Endothelial cell of umbilical vein (primary cell): ENCODE data around the gene HEATR1. TPM values are rescaled to one million over a fixed set of nuclear protein-coding genes. Genes with fewer than 3 reads are reported as not detected.

Source experiments
- BruUV-seq: library from RNA; stranded (reverse); fragments of 400-500 nt; replicated peaks from 2 replicates; lab custom pipeline; 2021; lab: Mats Ljungman, UMichigan
- CTCF ChIA-PET: fragments of 300-600, 350-600 bp; sonication (Branson Sonifier 250); formaldehyde crosslinking; loops from one replicate; lab custom pipeline; 2021; ENCODE audit warnings: antibody characterized with exemption, inconsistent platforms; lab: Charles Lee
- POLR2A ChIA-PET: fragments of 300-600, 350-600 bp; sonication (Branson Sonifier 250); formaldehyde crosslinking; loops from one replicate; lab custom pipeline; 2021; ENCODE audit warnings: antibody characterized with exemption, inconsistent platforms; lab: Charles Lee
- DNase-seq: peaks from one replicate; pipeline ENCODE4 v3.0.0-alpha.2; 2011; ENCODE audit warnings: low read depth, low spot score
- FAIRE-seq: peaks from 2 replicates; lab custom pipeline; 2011; peaks lifted over from hg19 to GRCh38; lab: Jason Lieb, UNC
- H2AFZ ChIP-seq: 2 replicates; pipeline ENCODE4 v1.6.0; 2012; ENCODE audit warnings: low read depth, low read length, control low read depth, inconsistent platforms
- H3K27ac ChIP-seq: 2 replicates; pipeline ENCODE4 v1.5.1; 2011; ENCODE audit warnings: low read depth, mild to moderate bottlenecking, control low read depth, low read length, moderate library complexity; ENCODE audit not compliant: insufficient read depth
- H3K27me3 ChIP-seq, 2 experiments: 2 replicates each; pipeline versions ENCODE4 v1.6.0 to v1.6.1; 2011; ENCODE audit warnings: low read length in 2 of 2, mixed read lengths in 1 of 2; ENCODE audit not compliant: control insufficient read depth in 2 of 2, insufficient read depth in 2 of 2
- H3K36me3 ChIP-seq, 2 experiments: 2 replicates in 1 of 2; 3 replicates in 1 of 2; pipeline ENCODE4 v1.5.1; 2011; ENCODE audit warnings: low read length in 2 of 2, mild to moderate bottlenecking in 1 of 2, moderate library complexity in 1 of 2; ENCODE audit not compliant: control insufficient read depth in 2 of 2, insufficient read depth in 2 of 2; ENCODE audit errors: extremely low read depth in 1 of 2
- H3K4me1 ChIP-seq: 3 replicates; pipeline ENCODE4 v1.5.1; 2011; ENCODE audit warnings: mild to moderate bottlenecking, low read length; ENCODE audit not compliant: control insufficient read depth, insufficient read depth; ENCODE audit errors: extremely low read depth
- H3K4me2 ChIP-seq: 2 replicates; pipeline ENCODE4 v1.6.1; 2011; ENCODE audit warnings: low read length, control low read depth, mixed read lengths; ENCODE audit not compliant: insufficient read depth
- H3K4me3 ChIP-seq, 3 experiments: fragments of 200-600 bp in 1 of 3; sonication (generic), shearing (Covaris generic) in 1 of 3; replicated peaks in 1 of 3; 2 replicates each; pipeline ENCODE4 v1.5.1; 2011 to 2016; ENCODE audit warnings: control low read depth in 3 of 3, low read length in 3 of 3, mild to moderate bottlenecking in 2 of 3, inconsistent platforms in 1 of 3, low read depth in 1 of 3, moderate library complexity in 1 of 3; ENCODE audit not compliant: insufficient read depth in 1 of 3
- H3K79me2 ChIP-seq: 2 replicates; pipeline ENCODE4 v1.6.0; 2012; ENCODE audit warnings: low read length, inconsistent platforms; ENCODE audit not compliant: control insufficient read depth, insufficient read depth
- H3K9ac ChIP-seq: replicated peaks from 2 replicates; pipeline ENCODE3; 2011; ENCODE audit warnings: low read length, control low read depth; ENCODE audit not compliant: insufficient read depth; ENCODE audit errors: extremely low read depth
- H3K9me1 ChIP-seq: replicated peaks from 3 replicates; pipeline ENCODE4 v1.6.0; 2011; ENCODE audit warnings: mild to moderate bottlenecking, low read length; ENCODE audit not compliant: control insufficient read depth, insufficient read depth; ENCODE audit errors: extremely low read depth
- H3K9me3 ChIP-seq: replicated peaks from 2 replicates; pipeline ENCODE4 v1.5.1; 2012; ENCODE audit warnings: low read length, inconsistent platforms; ENCODE audit not compliant: control insufficient read depth, insufficient read depth
- H4K20me1 ChIP-seq: replicated peaks from 2 replicates; pipeline ENCODE3; 2011; ENCODE audit warnings: mild to moderate bottlenecking, low read length; ENCODE audit not compliant: control insufficient read depth, insufficient read depth; ENCODE audit errors: extremely low read depth
- EZH2 ChIP-seq: IDR thresholded peaks from 2 replicates; pipeline ENCODE4 v1.6.1; 2012; ENCODE audit warnings: borderline replicate concordance, low read depth, mild to moderate bottlenecking, moderate library complexity, low read length, inconsistent platforms; ENCODE audit not compliant: severe bottlenecking
- FOS ChIP-seq: IDR thresholded peaks from 2 replicates; pipeline ENCODE4 v1.6.1; 2011; ENCODE audit warnings: mild to moderate bottlenecking, low read length, moderate library complexity, borderline replicate concordance; ENCODE audit not compliant: insufficient read depth
- GATA2 ChIP-seq: IDR thresholded peaks from 2 replicates; pipeline ENCODE4 v1.7.0; 2011; ENCODE audit warnings: low read depth, mild to moderate bottlenecking, moderate library complexity, mixed read lengths, low read length; ENCODE audit not compliant: insufficient read length, insufficient read depth
- JUN ChIP-seq: IDR thresholded peaks from 2 replicates; pipeline ENCODE4 v1.6.1; 2011; ENCODE audit warnings: borderline replicate concordance, low read depth; ENCODE audit not compliant: insufficient read length, insufficient read depth
- MAX ChIP-seq: IDR thresholded peaks from 2 replicates; pipeline ENCODE4 v1.6.1; 2011; ENCODE audit not compliant: insufficient read depth, insufficient read length
- MYC ChIP-seq: IDR thresholded peaks from one replicate; pipeline ENCODE4 v1.6.1; 2011; ENCODE audit warnings: mild to moderate bottlenecking, low read depth, low read length
- POLR2A ChIP-seq: IDR thresholded peaks from 2 replicates; pipeline ENCODE4 v1.6.1; 2012; ENCODE audit warnings: low read depth, mild to moderate bottlenecking, control low read depth, low read length
- POLR2AphosphoS5 ChIP-seq: IDR thresholded peaks from 2 replicates; pipeline ENCODE4 v1.6.1; 2012; ENCODE audit warnings: low read depth, mild to moderate bottlenecking, control low read depth, low read length, moderate library complexity; ENCODE audit not compliant: insufficient read depth
- dilution Hi-C: fragments of 300-500 bp; cut with MboI; formaldehyde crosslinking; loops from one replicate; pipeline ENCODE4 v1.15.0; 2019; ENCODE audit warnings: low sequenced_read_pairs; ENCODE audit not compliant: extremely low pct_ligation_motif_present
- intact Hi-C: fragments of 100-400 bp; cut with micrococcal nuclease; formaldehyde crosslinking; loops from one replicate; pipeline ENCODE4 v1.10.0; 2022
- polyA plus RNA-seq, 4 experiments: library from polyadenylated mRNA; depleted of rRNA in 3 of 4; stranded (reverse) in 3 of 4; unstranded in 1 of 4; fragments of >200 nt; gene quantifications; 2 replicates each; pipeline versions ENCODE4 v1.2.1 to v1.2.3, GENCODE V29; 2011 to 2012; ENCODE audit warnings: missing spikeins in 1 of 4
- total RNA-seq: library from RNA; stranded (reverse); gene quantifications from 2 replicates; pipeline ENCODE4 v1.2.3, GENCODE V29; 2021
- TF ChIP-seq, protein P1 (sequence below), 2 donors: IDR thresholded peaks; 1 replicate in 1 of 2; 2 replicates in 1 of 2; pipeline ENCODE4 v1.5.1; 2011; ENCODE audit warnings: low read length in 2 of 2, mild to moderate bottlenecking in 2 of 2, moderate library complexity in 2 of 2, control low read depth in 1 of 2, inconsistent platforms in 1 of 2, low read depth in 1 of 2; ENCODE audit not compliant: insufficient read depth in 1 of 2; ENCODE audit errors: extremely low read depth in 1 of 2

Gene HEATR1
- total and polyA plus RNA-seq, 2 donors (not counting 3 experiments of a cell fraction or from before 2014, with no cell fraction given), result 8.4 to 62.0 TPM

- H3K27ac ChIP-seq, result no peak overlapping the region
- ChIA-PET CTCF (interaction anchor here (0.6 to 1.2 kb wide), 2 partner anchors 11 to 426 kb away, joined by 3 to 5 read pairs; no protein-coding TSS in a partner anchor), POLR2A (no interaction called here)
- H2AFZ ChIP-seq, result no peak overlapping the region
- BruUV-seq, result no TSS peak
- no peak overlapping the region for H3K4me2 ChIP-seq
- no peak overlapping the region for H3K4me3 ChIP-seq
- no peak overlapping the region for H3K9ac ChIP-seq
- dilution Hi-C loops, result no loop called here
- peaks cover 14% of the 10 kb centered on the region for H3K4me1 ChIP-seq
- DNase-seq (no peak), FAIRE-seq (no peak)
- no peaks in the 10 kb centered on the region for H3K9me1 ChIP-seq
- no peaks in the 10 kb centered on the region for H3K36me3 ChIP-seq
- TF ChIP-seq, protein P1, sequence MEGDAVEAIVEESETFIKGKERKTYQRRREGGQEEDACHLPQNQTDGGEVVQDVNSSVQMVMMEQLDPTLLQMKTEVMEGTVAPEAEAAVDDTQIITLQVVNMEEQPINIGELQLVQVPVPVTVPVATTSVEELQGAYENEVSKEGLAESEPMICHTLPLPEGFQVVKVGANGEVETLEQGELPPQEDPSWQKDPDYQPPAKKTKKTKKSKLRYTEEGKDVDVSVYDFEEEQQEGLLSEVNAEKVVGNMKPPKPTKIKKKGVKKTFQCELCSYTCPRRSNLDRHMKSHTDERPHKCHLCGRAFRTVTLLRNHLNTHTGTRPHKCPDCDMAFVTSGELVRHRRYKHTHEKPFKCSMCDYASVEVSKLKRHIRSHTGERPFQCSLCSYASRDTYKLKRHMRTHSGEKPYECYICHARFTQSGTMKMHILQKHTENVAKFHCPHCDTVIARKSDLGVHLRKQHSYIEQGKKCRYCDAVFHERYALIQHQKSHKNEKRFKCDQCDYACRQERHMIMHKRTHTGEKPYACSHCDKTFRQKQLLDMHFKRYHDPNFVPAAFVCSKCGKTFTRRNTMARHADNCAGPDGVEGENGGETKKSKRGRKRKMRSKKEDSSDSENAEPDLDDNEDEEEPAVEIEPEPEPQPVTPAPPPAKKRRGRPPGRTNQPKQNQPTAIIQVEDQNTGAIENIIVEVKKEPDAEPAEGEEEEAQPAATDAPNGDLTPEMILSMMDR (IDR thresholded peaks at IDR 0.05; ENCODE audit: extremely low read depth in 1 of 2, insufficient read depth in 1 of 2, low read depth in 1 of 2, low read length in 2 of 2), result no peak
- TF ChIP-seq JUN, result no peak
- no peak for TF ChIP-seq MAX
- TF ChIP-seq FOS, result no peak
- no peak for TF ChIP-seq GATA2
- no peak for TF ChIP-seq POLR2A
- no peak for TF ChIP-seq EZH2
- no peak for TF ChIP-seq MYC
- no peak for TF ChIP-seq POLR2AphosphoS5
- no peaks in the 10 kb centered on the region for H4K20me1 ChIP-seq
- H3K79me2 ChIP-seq, result no peaks in the 10 kb centered on the region
- no peaks in the 10 kb centered on the region for H3K27me3 ChIP-seq
- intact Hi-C loops, result loop anchor here (2.0 kb wide), 1 partner anchor 39 kb away; no protein-coding TSS in a partner anchor
- no peaks in the 10 kb centered on the region for H3K9me3 ChIP-seq
These were observed 74.0 kb downstream of the HEATR1 start for GRCh38 chr1:236530286-236530685.
